Hepatocyte (in vitro differentiated cells): ENCODE data around the gene TSPAN33.
A peak's percentile ranks its signal among the peaks of the same experiment; 100 is the strongest.

Source experiments
- EZH2phosphoT487 ChIP-seq: fragments of 200-600 bp; sonication (generic); IDR thresholded peaks from one replicate; pipeline ENCODE4 v1.6.1; 2018; ENCODE audit warnings: antibody characterized with exemption, mild to moderate bottlenecking, low read depth, moderate library complexity; ENCODE audit not compliant: unreplicated experiment, severe bottlenecking
- TF ChIP-seq, protein P1 (sequence below): fragments of 200-600 bp; sonication (generic); IDR thresholded peaks from 2 replicates; pipeline ENCODE4 v1.5.1; 2016; ENCODE audit warnings: antibody characterized with exemption, mild to moderate bottlenecking; ENCODE audit not compliant: poor library complexity

- TF ChIP-seq, protein P1, sequence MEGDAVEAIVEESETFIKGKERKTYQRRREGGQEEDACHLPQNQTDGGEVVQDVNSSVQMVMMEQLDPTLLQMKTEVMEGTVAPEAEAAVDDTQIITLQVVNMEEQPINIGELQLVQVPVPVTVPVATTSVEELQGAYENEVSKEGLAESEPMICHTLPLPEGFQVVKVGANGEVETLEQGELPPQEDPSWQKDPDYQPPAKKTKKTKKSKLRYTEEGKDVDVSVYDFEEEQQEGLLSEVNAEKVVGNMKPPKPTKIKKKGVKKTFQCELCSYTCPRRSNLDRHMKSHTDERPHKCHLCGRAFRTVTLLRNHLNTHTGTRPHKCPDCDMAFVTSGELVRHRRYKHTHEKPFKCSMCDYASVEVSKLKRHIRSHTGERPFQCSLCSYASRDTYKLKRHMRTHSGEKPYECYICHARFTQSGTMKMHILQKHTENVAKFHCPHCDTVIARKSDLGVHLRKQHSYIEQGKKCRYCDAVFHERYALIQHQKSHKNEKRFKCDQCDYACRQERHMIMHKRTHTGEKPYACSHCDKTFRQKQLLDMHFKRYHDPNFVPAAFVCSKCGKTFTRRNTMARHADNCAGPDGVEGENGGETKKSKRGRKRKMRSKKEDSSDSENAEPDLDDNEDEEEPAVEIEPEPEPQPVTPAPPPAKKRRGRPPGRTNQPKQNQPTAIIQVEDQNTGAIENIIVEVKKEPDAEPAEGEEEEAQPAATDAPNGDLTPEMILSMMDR: peak; percentile 93
- TF ChIP-seq EZH2phosphoT487: no peak
These were observed 74.1 kb downstream of the TSPAN33 start for GRCh38 chr7:129218514-129219062.
